ENCODE data around the gene FREY1. TPM values are rescaled to one million over a fixed set of nuclear protein-coding genes. Genes with fewer than 3 reads are reported as not detected.

FREY1 gene
- total and polyA plus RNA-seq, 2 donors (not counting 1 experiment from before 2014, with no cell fraction given) = 0.83 TPM; not detected in 1

DNA sequence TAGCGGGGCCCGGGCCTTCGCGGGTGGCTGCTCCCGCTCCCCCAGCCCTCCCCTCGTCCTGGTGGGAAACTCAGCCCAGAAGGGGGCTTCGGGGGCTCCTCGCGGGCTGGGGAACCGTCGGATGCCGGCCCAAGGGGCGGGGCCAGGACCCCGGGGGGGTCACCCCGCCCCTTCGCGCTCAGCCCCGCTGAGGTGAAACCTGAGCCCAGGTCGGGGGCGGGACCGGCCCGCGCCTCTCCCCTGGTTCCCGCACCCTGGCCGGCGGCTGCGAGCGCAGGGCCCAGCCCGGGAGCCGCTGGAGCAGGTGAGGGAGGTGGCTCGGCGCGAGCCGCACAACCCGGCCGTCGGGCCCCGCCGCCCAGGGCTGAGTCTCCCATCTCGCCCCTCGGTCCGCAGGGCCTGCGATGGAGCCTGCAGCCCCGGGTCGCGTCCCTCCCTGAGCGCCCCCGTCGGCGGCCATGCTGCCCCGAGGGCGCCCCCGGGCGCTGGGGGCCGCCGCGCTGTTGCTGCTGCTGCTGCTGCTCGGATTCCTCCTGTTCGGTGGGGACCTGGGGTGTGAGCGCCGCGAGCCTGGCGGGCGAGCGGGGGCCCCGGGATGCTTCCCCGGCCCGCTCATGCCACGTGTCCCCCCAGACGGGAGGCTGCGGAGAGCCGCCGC lies 15.5 kb upstream of the FREY1 start, which contains the start of gene LARGE2:
Gene LARGE2, plus strand, starts transcription at position 232 of the 658 bp plus-strand sequence. Its CDS starts 227 bp downstream, at position 459.
- Histone ChIP-seq H2AFZ (ENCODE audit: low read length) (no peak within 1 kb of the TSS), H4K20me1 (ENCODE audit: control insufficient read depth, extremely low read depth, insufficient read depth, low read length) (no peaks in the 10 kb centered on the region), H3K4me3 (replicated peaks in 1 of 4; ENCODE audit: control extremely low read depth in 1 of 4, insufficient read depth in 1 of 4, low read depth in 3 of 4, low read length in 4 of 4) (no peak within 1 kb of the TSS), H3K27me3 (ENCODE audit: control insufficient read depth, insufficient read depth, low read length) (peaks cover 31% of the 10 kb centered on the region), H3K79me2 (ENCODE audit: control insufficient read depth, insufficient read depth, low read length) (peaks cover under 1% of the 10 kb centered on the region), H3K4me2 (ENCODE audit: extremely low read depth, insufficient read depth, low read length) (no peak within 1 kb of the TSS), H3K27ac (ENCODE audit: insufficient read depth, low read length) (no peak within 1 kb of the TSS), H3K9me3 (ENCODE audit: control insufficient read depth, insufficient read depth, low read depth, low read length) (no peaks in the 10 kb centered on the region), H3K36me3 (ENCODE audit: control insufficient read depth, insufficient read depth, low read length) (no peaks in the 10 kb centered on the region), H3K4me1 (ENCODE audit: control insufficient read depth, extremely low read depth, insufficient read depth, low read length) (no peaks in the 10 kb centered on the region), H3K9ac (ENCODE audit: insufficient read depth, low read length) (no peak within 1 kb of the TSS)
- no peak for TF ChIP-seq EZH2 (IDR thresholded peaks at IDR 0.05; ENCODE audit: low read length, missing control alignments)
- TF ChIP-seq, protein P1, sequence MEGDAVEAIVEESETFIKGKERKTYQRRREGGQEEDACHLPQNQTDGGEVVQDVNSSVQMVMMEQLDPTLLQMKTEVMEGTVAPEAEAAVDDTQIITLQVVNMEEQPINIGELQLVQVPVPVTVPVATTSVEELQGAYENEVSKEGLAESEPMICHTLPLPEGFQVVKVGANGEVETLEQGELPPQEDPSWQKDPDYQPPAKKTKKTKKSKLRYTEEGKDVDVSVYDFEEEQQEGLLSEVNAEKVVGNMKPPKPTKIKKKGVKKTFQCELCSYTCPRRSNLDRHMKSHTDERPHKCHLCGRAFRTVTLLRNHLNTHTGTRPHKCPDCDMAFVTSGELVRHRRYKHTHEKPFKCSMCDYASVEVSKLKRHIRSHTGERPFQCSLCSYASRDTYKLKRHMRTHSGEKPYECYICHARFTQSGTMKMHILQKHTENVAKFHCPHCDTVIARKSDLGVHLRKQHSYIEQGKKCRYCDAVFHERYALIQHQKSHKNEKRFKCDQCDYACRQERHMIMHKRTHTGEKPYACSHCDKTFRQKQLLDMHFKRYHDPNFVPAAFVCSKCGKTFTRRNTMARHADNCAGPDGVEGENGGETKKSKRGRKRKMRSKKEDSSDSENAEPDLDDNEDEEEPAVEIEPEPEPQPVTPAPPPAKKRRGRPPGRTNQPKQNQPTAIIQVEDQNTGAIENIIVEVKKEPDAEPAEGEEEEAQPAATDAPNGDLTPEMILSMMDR (conservative IDR thresholded peaks at IDR 0.05 in 1 of 2, IDR thresholded peaks at IDR 0.05 in 1 of 2; ENCODE audit: low read depth in 1 of 2, low read length in 2 of 2) = no peak
- no peak for DNase-seq (ENCODE audit: low read depth in 2 of 2)

DNA sequence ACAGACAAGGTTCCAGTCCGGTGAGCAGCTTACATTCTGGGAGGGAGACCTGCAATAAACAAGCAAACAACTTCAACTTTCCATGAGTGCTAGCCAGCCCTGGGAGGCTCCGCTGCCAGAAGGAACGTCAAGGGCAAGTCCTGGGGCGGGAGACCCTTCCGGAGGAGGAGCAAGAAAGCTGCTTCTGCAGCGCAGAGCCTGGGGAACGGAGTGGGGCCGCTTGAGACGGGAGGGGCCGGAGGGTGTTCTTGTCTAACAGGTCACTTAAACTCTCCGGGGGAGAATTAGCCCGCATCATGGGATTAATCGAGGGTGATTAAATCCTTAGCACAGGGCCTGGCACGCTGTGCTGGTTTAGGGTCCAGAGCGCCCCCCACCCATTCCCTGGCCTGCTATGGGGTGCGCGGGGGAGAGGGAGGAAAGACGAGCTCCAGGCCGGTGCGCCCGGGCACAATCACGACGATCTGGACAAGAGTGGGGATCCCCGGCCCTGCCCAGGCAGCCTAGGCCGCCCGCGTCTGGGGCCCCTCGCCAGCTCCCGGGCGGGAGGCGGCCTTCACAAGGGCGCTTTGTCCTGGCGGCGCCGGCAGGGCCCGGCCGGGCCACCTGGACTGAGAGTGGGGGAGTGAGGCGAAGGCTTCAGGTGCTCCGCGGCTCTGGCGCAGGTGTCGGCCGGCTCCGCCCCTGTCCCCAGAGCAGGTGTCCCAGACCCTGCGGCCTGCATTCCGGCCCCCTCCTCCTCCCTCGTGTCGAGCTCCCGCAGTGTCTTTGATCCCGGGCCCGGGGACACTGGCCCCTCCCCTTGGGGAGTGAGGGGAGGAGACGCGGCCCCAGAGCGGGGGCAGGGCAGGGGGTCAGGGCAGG lies 14.7 kb upstream of the FREY1 start:
- DNase-seq (ENCODE audit: low read depth in 2 of 2) = no peak
- H3K9ac ChIP-seq (ENCODE audit: insufficient read depth, low read length) = no peak overlapping the region
- H2AFZ ChIP-seq (ENCODE audit: low read length) = no peak overlapping the region
- peaks cover 8% of the 10 kb centered on the region for H3K79me2 ChIP-seq (ENCODE audit: control insufficient read depth, insufficient read depth, low read length)
- no peak overlapping the region for H3K4me2 ChIP-seq (ENCODE audit: extremely low read depth, insufficient read depth, low read length)
- no peak overlapping the region for H3K27ac ChIP-seq (ENCODE audit: insufficient read depth, low read length)
- TF ChIP-seq, protein P1 (conservative IDR thresholded peaks at IDR 0.05 in 1 of 2, IDR thresholded peaks at IDR 0.05 in 1 of 2; ENCODE audit: low read depth in 1 of 2, low read length in 2 of 2) = no peak
- no peak for TF ChIP-seq EZH2 (IDR thresholded peaks at IDR 0.05; ENCODE audit: low read length, missing control alignments)
- peaks cover 31% of the 10 kb centered on the region for H3K27me3 ChIP-seq (ENCODE audit: control insufficient read depth, insufficient read depth, low read length)
- no peak overlapping the region for H3K4me3 ChIP-seq (replicated peaks in 1 of 4; ENCODE audit: control extremely low read depth in 1 of 4, insufficient read depth in 1 of 4, low read depth in 3 of 4, low read length in 4 of 4)
- H3K4me1 ChIP-seq (ENCODE audit: control insufficient read depth, extremely low read depth, insufficient read depth, low read length) = peaks cover 1% of the 10 kb centered on the region
- no peaks in the 10 kb centered on the region for H4K20me1 ChIP-seq (ENCODE audit: control insufficient read depth, extremely low read depth, insufficient read depth, low read length)
- no peaks in the 10 kb centered on the region for H3K36me3 ChIP-seq (ENCODE audit: control insufficient read depth, insufficient read depth, low read length)
- no peaks in the 10 kb centered on the region for H3K9me3 ChIP-seq (ENCODE audit: control insufficient read depth, insufficient read depth, low read depth, low read length)
